ENCODE measurements around the gene PRIM2.

PRIM2 gene

DNA sequence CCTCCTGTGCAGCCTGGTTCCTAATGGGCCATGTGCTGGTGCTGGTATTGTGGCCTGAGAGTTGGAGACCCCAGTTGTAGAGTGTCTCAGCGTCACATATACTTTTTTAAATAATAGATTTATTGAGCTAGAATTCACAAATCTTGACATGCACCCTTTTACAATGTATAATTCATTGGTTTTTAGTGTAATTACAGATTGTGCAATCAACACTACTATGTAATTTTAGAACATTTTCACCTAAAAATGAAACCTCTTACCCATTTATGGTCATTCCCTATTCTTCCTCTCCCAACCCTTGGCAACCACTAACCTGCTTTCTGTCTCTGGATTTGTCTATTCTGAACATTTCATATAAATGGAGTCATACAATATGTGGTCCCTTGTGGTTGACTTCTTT, 10.6 kb downstream of the PRIM2 start:
- no peak for TF ChIP-seq TCF4 (CRISPR knock-in tag; IDR thresholded peaks at IDR 0.05; ENCODE audit: borderline replicate concordance)
- TF ChIP-seq ARNTL (CRISPR knock-in tag; IDR thresholded peaks at IDR 0.05; ENCODE audit: borderline replicate concordance, low read depth), result no peak
- TF ChIP-seq GLIS3 (CRISPR knock-in tag; IDR thresholded peaks at IDR 0.05), result no peak
- TF ChIP-seq, protein P1, sequence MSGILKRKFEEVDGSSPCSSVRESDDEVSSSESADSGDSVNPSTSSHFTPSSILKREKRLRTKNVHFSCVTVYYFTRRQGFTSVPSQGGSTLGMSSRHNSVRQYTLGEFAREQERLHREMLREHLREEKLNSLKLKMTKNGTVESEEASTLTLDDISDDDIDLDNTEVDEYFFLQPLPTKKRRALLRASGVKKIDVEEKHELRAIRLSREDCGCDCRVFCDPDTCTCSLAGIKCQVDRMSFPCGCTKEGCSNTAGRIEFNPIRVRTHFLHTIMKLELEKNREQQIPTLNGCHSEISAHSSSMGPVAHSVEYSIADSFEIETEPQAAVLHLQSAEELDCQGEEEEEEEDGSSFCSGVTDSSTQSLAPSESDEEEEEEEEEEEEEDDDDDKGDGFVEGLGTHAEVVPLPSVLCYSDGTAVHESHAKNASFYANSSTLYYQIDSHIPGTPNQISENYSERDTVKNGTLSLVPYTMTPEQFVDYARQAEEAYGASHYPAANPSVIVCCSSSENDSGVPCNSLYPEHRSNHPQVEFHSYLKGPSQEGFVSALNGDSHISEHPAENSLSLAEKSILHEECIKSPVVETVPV (CRISPR knock-in tag; IDR thresholded peaks at IDR 0.05), result no peak
- TF ChIP-seq, protein P2, sequence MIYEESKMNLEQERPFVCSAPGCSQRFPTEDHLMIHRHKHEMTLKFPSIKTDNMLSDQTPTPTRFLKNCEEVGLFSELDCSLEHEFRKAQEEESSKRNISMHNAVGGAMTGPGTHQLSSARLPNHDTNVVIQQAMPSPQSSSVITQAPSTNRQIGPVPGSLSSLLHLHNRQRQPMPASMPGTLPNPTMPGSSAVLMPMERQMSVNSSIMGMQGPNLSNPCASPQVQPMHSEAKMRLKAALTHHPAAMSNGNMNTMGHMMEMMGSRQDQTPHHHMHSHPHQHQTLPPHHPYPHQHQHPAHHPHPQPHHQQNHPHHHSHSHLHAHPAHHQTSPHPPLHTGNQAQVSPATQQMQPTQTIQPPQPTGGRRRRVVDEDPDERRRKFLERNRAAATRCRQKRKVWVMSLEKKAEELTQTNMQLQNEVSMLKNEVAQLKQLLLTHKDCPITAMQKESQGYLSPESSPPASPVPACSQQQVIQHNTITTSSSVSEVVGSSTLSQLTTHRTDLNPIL (CRISPR knock-in tag; IDR thresholded peaks at IDR 0.05; ENCODE audit: low read depth), result no peak
- no peak for TF ChIP-seq ZC3H10 (CRISPR knock-in tag; IDR thresholded peaks at IDR 0.05)
- no peak for TF ChIP-seq CSDC2 (CRISPR knock-in tag; IDR thresholded peaks at IDR 0.05)
- TF ChIP-seq TOX (CRISPR knock-in tag; IDR thresholded peaks at IDR 0.05; ENCODE audit: borderline replicate concordance), result no peak
- TF ChIP-seq SNAI2 (CRISPR knock-in tag; IDR thresholded peaks at IDR 0.05), result no peak
- TF ChIP-seq, protein P3, sequence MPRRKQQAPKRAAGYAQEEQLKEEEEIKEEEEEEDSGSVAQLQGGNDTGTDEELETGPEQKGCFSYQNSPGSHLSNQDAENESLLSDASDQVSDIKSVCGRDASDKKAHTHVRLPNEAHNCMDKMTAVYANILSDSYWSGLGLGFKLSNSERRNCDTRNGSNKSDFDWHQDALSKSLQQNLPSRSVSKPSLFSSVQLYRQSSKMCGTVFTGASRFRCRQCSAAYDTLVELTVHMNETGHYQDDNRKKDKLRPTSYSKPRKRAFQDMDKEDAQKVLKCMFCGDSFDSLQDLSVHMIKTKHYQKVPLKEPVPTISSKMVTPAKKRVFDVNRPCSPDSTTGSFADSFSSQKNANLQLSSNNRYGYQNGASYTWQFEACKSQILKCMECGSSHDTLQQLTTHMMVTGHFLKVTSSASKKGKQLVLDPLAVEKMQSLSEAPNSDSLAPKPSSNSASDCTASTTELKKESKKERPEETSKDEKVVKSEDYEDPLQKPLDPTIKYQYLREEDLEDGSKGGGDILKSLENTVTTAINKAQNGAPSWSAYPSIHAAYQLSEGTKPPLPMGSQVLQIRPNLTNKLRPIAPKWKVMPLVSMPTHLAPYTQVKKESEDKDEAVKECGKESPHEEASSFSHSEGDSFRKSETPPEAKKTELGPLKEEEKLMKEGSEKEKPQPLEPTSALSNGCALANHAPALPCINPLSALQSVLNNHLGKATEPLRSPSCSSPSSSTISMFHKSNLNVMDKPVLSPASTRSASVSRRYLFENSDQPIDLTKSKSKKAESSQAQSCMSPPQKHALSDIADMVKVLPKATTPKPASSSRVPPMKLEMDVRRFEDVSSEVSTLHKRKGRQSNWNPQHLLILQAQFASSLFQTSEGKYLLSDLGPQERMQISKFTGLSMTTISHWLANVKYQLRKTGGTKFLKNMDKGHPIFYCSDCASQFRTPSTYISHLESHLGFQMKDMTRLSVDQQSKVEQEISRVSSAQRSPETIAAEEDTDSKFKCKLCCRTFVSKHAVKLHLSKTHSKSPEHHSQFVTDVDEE (CRISPR knock-in tag; IDR thresholded peaks at IDR 0.05), result no peak
- ATAC-seq, result no peak

DNA sequence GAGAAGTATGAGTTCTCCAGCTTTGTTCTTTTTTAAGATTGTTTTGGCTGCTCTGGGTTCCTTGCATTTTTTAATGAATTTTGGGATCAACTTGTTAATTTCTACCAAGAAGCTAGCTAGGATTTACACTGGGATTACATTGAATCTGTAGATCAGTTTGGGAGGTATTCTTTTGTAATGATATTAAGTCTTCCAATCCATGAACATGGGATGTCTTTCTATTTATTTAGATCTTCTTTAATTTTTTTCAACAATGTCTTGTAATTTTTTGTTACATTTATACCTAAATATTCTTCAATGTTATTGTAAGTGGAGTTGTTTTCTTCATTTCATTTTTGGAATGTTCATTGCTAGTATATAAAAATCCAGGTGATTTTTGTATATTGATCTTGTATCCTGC, 12.5 kb downstream of the PRIM2 start:
- TF ChIP-seq, protein P1 (CRISPR knock-in tag; IDR thresholded peaks at IDR 0.05), result no peak
- TF ChIP-seq ZNF565 (CRISPR knock-in tag; conservative IDR thresholded peaks at IDR 0.05; ENCODE audit: low read depth), result no peak
- TF ChIP-seq BACH2 (CRISPR knock-in tag; IDR thresholded peaks at IDR 0.05; ENCODE audit: borderline replicate concordance), result no peak
- TF ChIP-seq GLIS3 (CRISPR knock-in tag; IDR thresholded peaks at IDR 0.05), result no peak
- TF ChIP-seq, protein P2 (CRISPR knock-in tag; IDR thresholded peaks at IDR 0.05; ENCODE audit: low read depth), result no peak
- TF ChIP-seq ZNF8 (CRISPR knock-in tag; IDR thresholded peaks at IDR 0.05), result no peak
- no peak for TF ChIP-seq ARNTL (CRISPR knock-in tag; IDR thresholded peaks at IDR 0.05; ENCODE audit: borderline replicate concordance, low read depth)
- TF ChIP-seq, protein P3 (CRISPR knock-in tag; IDR thresholded peaks at IDR 0.05), result no peak
- no peak for TF ChIP-seq ESRRG (CRISPR knock-in tag; IDR thresholded peaks at IDR 0.05)
- TF ChIP-seq ISL1 (CRISPR knock-in tag; IDR thresholded peaks at IDR 0.05), result no peak
- no peak for TF ChIP-seq ZNF70 (CRISPR knock-in tag; IDR thresholded peaks at IDR 0.05)
- no peak for TF ChIP-seq SNAI2 (CRISPR knock-in tag; IDR thresholded peaks at IDR 0.05)
- no peak for TF ChIP-seq ZFP30 (CRISPR knock-in tag; IDR thresholded peaks at IDR 0.05)
- no peak for TF ChIP-seq RARB (CRISPR knock-in tag; IDR thresholded peaks at IDR 0.05)

More for the DNA sequence above, 12.5 kb downstream of the PRIM2 start:
- ATAC-seq, result no peak
